Astrocyte (in vitro differentiated cells and primary cell): Measurements from ENCODE around the gene CCDC51.

Source experiments
- CTCF ChIP-seq: IDR thresholded peaks from 2 replicates; pipeline ENCODE4 v1.5.1; 2011; ENCODE audit warnings: low read depth, mild to moderate bottlenecking, inconsistent platforms, low read length, moderate library complexity; ENCODE audit not compliant: insufficient read depth
- EZH2 ChIP-seq: IDR thresholded peaks from 2 replicates; pipeline ENCODE4 v1.6.1; 2012; ENCODE audit warnings: mild to moderate bottlenecking, low read length, inconsistent platforms; ENCODE audit not compliant: insufficient read depth

DNA sequence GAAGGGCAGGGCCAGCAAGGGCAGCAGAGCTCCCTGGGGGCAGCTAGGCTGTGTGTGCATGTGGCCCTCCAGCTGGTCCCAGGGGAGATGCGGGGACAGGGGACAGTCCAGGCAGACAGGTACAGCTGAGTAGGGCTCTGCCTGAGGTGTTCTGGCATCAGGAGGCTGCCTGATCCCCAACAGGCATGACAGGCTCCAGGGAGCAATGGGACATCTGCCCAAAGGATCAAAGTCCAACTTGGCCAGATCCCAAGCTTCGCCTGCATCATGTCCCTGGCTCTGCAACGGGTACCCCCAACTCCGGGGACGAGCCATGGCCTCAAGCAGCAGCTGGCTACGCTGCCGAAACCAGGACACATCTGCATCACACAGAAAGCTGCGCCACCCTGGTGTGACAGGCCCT lies 28.4 kb upstream of the CCDC51 start:
- TF ChIP-seq CTCF (no peak), EZH2 (no peak)
